IPS DF 6.9 (cell line): Measurements from ENCODE around the gene PANX1.

Experiments used
- DNase-seq: peaks from one replicate; pipeline ENCODE4 v3.0.0-alpha.2; 2013; ENCODE audit warnings: low read depth, low spot score
- H3K27ac ChIP-seq: one replicate; pipeline ENCODE4 v1.5.1; 2013; ENCODE audit warnings: low read length, control low read depth
- H3K27me3 ChIP-seq: 2 replicates; pipeline ENCODE4 v1.6.1; 2013; ENCODE audit warnings: mild to moderate bottlenecking, low read length; ENCODE audit not compliant: control insufficient read depth, insufficient read depth
- H3K36me3 ChIP-seq: 2 replicates; pipeline ENCODE4 v1.6.1; 2013; ENCODE audit warnings: low read length; ENCODE audit not compliant: control insufficient read depth, insufficient read depth
- H3K4me1 ChIP-seq: 2 replicates; pipeline ENCODE4 v1.6.1; 2013; ENCODE audit warnings: low read length; ENCODE audit not compliant: control insufficient read depth, insufficient read depth
- H3K4me3 ChIP-seq: 2 replicates; pipeline ENCODE4 v1.5.1; 2013; ENCODE audit warnings: mild to moderate bottlenecking, low read length
- H3K9me3 ChIP-seq: 2 replicates; pipeline ENCODE4 v1.6.1; 2013; ENCODE audit warnings: low read length, inconsistent platforms; ENCODE audit not compliant: control insufficient read depth, insufficient read depth
- WGBS: extraction: QIAGEN DNeasy Blood & Tissue Kit; methylation state at CpG from one replicate; pipeline ENCODE4 v1.1.7; 2013; ENCODE audit warnings: mixed read lengths, missing lambda C conversion rate; ENCODE audit not compliant: insufficient read length, insufficient coverage; 5-methylcytosine and 5-hydroxymethylcytosine counted together

Gene PANX1

DNA sequence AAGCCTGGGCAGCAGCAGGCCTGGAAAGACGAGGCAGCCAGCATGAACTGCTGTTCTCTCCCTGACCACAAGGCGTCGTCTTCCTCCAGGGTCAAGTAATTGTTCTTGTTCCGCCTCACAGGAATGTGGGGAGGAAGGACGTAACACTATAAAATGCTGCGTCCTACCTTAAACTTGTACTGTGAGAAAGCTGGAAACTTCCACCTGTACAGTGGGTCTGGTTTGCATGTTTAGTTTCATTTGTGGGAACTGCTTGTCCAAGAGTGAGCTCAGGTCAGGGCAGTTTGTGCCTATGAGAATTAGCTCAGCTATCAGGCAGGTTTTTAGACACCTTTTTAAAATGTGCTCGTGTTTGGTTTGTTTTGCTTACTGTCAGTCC is 55.2 kb downstream of the PANX1 start:
- peak; percentile 71 for DNase-seq
- Histone ChIP-seq H3K36me3 (peaks cover 10% of the 10 kb centered on the region; the same call in 1 of the 2 replicates), H3K4me1 (no peaks in the 10 kb centered on the region), H3K27ac (no peak overlapping the region), H3K27me3 (no peaks in the 10 kb centered on the region), H3K9me3 (no peaks in the 10 kb centered on the region), H3K4me3 (no peak overlapping the region)
- WGBS = no CpG with 5 or more reads among the region's 7 CpGs

- no CpG with 5 or more reads among the region's 1 CpG for WGBS
- H3K27ac ChIP-seq = no peak overlapping the region
- H3K9me3 ChIP-seq = no peaks in the 10 kb centered on the region
- H3K4me1 ChIP-seq = no peaks in the 10 kb centered on the region
- H3K27me3 ChIP-seq = no peaks in the 10 kb centered on the region
- H3K4me3 ChIP-seq = no peak overlapping the region
- peaks cover 10% of the 10 kb centered on the region; the same call in 1 of the 2 replicates for H3K36me3 ChIP-seq
- no peak for DNase-seq
Observed at GRCh38 chr11:94184362-94184761, 55.7 kb downstream of the PANX1 start.

GRCh38 chr11:94184846-94185245 is 56.2 kb downstream of the PANX1 start:
- Histone ChIP-seq H3K4me3 (no peak overlapping the region), H3K4me1 (no peaks in the 10 kb centered on the region), H3K27ac (no peak overlapping the region), H3K27me3 (no peaks in the 10 kb centered on the region), H3K36me3 (peaks cover 10% of the 10 kb centered on the region; the same call in 1 of the 2 replicates), H3K9me3 (no peaks in the 10 kb centered on the region)
- no CpG with 5 or more reads among the region's 2 CpGs for WGBS
- no peak for DNase-seq

DNA sequence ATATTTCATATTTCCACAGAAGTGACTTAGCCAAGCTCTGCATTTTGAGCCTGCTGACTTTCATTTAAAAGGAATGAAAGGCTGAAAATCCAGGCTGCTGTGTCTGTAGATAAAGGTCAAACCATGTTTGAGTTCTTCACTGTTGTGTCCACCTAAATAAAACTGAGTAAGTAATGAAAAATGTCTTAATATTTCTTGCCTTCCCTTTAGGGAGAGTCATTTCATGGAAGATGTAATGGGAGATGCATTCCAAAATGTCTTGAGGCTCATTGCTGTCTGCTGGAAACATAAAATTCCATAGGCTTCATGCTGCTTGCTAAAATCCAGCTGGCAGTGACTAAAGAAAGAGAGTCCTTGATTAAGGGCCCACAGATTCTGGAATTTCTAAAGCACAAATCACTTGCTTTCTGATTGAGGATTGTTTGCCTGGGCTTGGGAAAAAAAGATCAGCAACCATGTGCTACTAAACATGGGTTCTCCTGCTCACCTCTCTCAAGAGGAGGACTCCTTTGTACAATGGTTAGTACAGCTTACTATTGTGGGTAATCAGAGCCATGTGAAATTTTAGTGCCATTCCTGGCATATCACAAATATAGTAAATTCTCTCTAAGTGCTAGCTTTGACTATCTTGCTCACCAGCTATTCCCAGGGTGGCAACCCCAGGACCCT is 56.9 kb downstream of the PANX1 start:
- H3K9me3 ChIP-seq = no peaks in the 10 kb centered on the region
- DNase-seq = no peak
- peaks cover 6% of the 10 kb centered on the region; the same call in 1 of the 2 replicates for H3K36me3 ChIP-seq

DNA sequence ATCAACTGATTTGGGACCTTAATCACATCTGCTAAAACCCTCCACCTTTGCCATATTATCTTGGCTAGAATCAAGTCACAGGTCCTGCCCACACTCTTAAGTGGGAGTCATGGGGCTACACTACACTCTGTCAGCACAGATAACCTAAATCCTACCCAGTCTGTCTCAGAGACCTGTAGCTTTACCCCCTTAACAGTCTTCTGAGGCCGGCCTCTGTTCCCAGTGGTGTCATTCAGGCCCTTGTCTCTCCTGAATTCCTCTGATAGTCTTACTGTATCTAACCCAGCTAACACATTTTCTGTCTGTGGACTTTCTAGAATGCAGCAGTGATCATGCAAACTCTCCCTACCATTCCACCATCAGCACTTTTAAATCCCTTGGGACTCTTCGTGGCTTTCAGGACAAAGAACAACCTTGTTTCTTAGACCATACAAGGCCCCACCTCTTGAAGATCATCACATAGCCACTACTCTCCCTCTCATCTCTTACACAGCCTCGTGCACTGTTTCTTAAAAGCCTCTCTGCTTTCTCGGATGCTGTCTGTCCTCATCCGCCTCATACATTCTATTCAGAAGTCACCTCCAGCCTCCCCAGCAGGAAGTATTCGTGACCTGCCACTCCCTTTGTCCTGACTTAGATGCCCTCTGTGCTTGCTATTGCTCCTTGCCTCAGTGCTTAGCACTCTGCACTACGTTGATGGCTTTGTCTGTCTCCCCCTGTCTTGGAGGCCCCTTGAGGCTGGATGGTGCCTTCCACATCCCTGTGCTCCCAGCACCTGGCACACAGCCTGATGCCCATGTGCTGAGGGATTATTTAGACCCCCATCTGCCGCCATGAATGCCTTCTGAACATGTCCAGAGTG is 57.9 kb downstream of the PANX1 start:
- Histone ChIP-seq H3K9me3 (no peaks in the 10 kb centered on the region), H3K4me1 (no peaks in the 10 kb centered on the region), H3K27me3 (no peaks in the 10 kb centered on the region), H3K4me3 (no peak overlapping the region), H3K27ac (no peak overlapping the region), H3K36me3 (no peaks in the 10 kb centered on the region)
- DNase-seq = no peak
- no CpG with 5 or more reads among the region's 8 CpGs for WGBS

More for the DNA sequence above, 56.9 kb downstream of the PANX1 start:
- H3K27me3 ChIP-seq = no peaks in the 10 kb centered on the region
- H3K4me3 ChIP-seq = no peak overlapping the region
- no peak overlapping the region for H3K27ac ChIP-seq
- no peaks in the 10 kb centered on the region for H3K4me1 ChIP-seq

DNA sequence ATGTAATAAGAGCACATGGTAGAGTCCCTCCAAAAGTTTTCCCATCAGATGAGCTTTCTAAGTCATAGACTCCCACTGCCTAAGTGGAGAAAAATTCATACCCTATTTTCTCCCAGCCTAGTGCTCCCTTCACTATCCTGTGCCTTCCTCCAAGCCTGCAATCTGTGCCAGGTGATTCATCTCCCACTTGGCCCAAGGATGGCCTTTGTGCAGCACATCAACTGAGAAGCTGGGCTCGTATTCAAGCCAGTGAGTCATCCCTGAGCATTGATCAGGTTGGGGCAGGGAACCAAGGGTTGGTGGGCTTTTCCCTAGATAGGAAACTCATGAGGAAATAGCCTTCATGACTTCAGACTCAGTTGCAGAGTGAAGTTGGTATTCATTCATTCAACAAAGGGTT is 64.6 kb downstream of the PANX1 start:
- Histone ChIP-seq H3K36me3 (no peaks in the 10 kb centered on the region), H3K9me3 (no peaks in the 10 kb centered on the region), H3K4me3 (no peak overlapping the region), H3K27me3 (no peaks in the 10 kb centered on the region), H3K27ac (no peak overlapping the region), H3K4me1 (peaks cover 2% of the 10 kb centered on the region; the same call in 1 of the 2 replicates)
- no CpG with 5 or more reads among the region's 1 CpG for WGBS
- DNase-seq = no peak

DNA sequence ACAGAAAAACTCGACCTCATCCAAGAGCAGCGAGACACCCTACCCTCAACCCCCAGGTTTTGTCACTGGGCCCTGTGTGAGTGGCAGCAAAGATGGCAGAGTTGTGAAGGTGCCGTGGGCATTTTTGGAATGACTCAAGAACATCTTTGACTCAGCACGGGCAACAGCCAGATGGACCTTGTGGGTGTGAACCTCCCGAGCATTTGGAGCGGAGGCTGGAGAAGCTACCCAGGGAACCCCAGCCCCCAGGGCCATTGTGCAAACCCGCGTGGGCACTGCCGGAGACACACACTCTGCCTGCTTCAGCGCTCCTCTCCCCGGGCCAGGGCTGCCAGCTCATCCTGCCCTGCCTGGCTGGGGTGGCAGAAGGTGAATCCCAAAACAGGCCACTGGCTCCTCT is 66.1 kb downstream of the PANX1 start:
- H3K36me3 ChIP-seq = no peaks in the 10 kb centered on the region
- WGBS = no CpG with 5 or more reads among the region's 11 CpGs
- no peak overlapping the region for H3K4me3 ChIP-seq
- no peak overlapping the region for H3K27ac ChIP-seq
- H3K4me1 ChIP-seq = peaks cover 2% of the 10 kb centered on the region; the same call in 1 of the 2 replicates
- no peaks in the 10 kb centered on the region for H3K27me3 ChIP-seq
- no peak for DNase-seq
- H3K9me3 ChIP-seq = no peaks in the 10 kb centered on the region

DNA sequence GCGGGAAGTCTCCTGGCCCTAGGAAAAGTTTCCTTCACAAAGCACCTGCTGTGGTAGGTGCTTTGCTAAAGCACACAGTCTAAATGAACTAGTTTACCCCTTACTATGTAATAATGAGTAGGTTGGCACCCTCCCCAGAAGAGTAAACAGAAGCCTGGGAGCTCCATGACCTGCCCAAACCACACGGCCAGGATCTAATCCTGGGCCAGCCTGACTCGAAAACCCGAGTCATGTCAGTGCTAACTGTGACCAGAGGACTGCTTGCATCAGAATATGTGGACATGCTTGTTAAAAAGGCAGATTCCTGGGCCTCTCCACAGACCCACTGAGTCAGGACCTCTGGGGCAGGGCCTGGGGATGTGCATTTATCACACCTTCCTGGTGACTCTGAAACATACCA is 67.7 kb downstream of the PANX1 start:
- Histone ChIP-seq H3K27me3 (no peaks in the 10 kb centered on the region), H3K9me3 (no peaks in the 10 kb centered on the region), H3K27ac (no peak overlapping the region), H3K36me3 (no peaks in the 10 kb centered on the region), H3K4me3 (no peak overlapping the region), H3K4me1 (peaks cover 2% of the 10 kb centered on the region; the same call in 1 of the 2 replicates)
- DNase-seq = no peak
- no CpG with 5 or more reads among the region's 4 CpGs for WGBS

GRCh38 chr11:94198718-94199117 is 70.1 kb downstream of the PANX1 start:
- H3K27ac ChIP-seq = no peak overlapping the region
- H3K4me1 ChIP-seq = no peaks in the 10 kb centered on the region
- H3K27me3 ChIP-seq = no peaks in the 10 kb centered on the region
- H3K36me3 ChIP-seq = no peaks in the 10 kb centered on the region
- DNase-seq = no peak
- H3K4me3 ChIP-seq = no peak overlapping the region
- H3K9me3 ChIP-seq = no peaks in the 10 kb centered on the region
- WGBS = no CpG with 5 or more reads among the region's 3 CpGs

DNA sequence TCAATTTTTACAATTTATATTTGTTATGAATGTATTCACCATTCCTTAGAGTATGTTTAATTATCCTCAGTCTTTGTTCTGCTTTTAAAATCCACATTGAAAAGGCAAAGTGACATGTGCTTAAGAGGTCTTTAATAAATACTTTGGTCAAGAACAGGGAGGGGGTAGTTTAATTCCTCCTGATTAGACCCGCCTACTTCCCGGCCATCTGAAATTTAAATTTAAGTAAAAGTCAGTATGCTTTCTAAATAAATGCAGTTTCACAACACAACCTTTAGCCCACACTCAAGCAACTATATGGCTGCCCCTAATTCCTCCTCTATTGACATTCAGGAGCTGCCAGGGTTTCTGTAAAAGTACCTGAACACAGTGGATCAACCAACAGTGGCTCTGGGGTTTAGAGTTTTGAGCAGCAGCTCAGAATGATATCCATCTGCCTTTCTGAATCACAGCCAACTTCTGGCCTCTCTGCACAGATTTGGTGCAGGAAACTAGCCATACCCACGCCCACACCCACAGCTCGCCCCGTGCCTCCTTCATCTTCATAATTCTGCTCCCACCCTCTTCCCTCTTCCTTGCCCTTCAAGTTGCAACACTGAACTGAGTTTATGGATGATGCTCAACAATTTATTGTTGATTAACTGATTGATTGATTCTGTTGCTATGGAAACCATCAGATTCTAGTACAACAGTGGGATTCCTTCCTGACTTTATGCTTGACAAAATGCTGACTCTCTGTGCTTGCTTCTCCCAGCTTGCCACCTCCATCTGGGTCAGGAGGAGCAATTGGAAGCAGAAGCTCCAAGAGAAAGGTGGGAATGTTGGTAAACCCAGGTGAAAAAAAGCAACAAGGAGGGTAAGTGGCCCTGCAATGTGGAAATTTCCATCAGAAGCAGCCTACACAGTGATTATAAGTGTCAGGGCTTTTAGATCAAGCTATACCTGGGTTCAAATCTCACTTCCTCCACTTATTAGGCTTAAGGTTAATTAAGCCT is 70.8 kb downstream of the PANX1 start:
- H3K27ac ChIP-seq = no peak overlapping the region
- DNase-seq = no peak
- no peaks in the 10 kb centered on the region for H3K36me3 ChIP-seq
- no peaks in the 10 kb centered on the region for H3K27me3 ChIP-seq
- no peaks in the 10 kb centered on the region for H3K4me1 ChIP-seq
- H3K4me3 ChIP-seq = no peak overlapping the region
- H3K9me3 ChIP-seq = no peaks in the 10 kb centered on the region
- no CpG with 5 or more reads among the region's 5 CpGs for WGBS
